Gastroesophageal sphincter (tissue), 4 donors: ENCODE measurements around the gene BCL2L1. TPM values are rescaled to one million over a fixed set of nuclear protein-coding genes. Genes with fewer than 3 reads are reported as not detected.

Source experiments
- ATAC-seq: fragments of 150-250 bp; one replicate; pipeline ENCODE4 v1.9.1; 2016; ENCODE audit warnings: mild to moderate bottlenecking, moderate library complexity
- H3K27ac ChIP-seq, 4 donors: fragments of 200-600 bp; sonication (generic) in 3 of 4; 1 replicate in 3 of 4; 2 replicates in 1 of 4; pipeline ENCODE4 v1.5.1; 2016 to 2019
- H3K27me3 ChIP-seq: fragments of 200-600 bp; sonication (generic); one replicate; pipeline ENCODE4 v1.5.1; 2019
- H3K36me3 ChIP-seq, 2 donors: fragments of 200-600 bp; sonication (generic); one replicate each; pipeline ENCODE4 v1.5.1; 2019; ENCODE audit warnings: control low read depth in 1 of 2
- H3K4me1 ChIP-seq, 3 donors: fragments of 200-600 bp; sonication (generic); 1 replicate in 2 of 3; 2 replicates in 1 of 3; pipeline ENCODE4 v1.5.1; 2016 to 2019; ENCODE audit warnings: control low read depth in 2 of 3
- H3K4me3 ChIP-seq, 2 donors: fragments of 200-600 bp; sonication (generic); one replicate each; pipeline ENCODE4 v1.5.1; 2019; ENCODE audit warnings: mild to moderate bottlenecking in 1 of 2, moderate library complexity in 1 of 2
- H3K9me3 ChIP-seq, 3 donors: fragments of 200-600 bp; sonication (generic); one replicate each; pipeline ENCODE4 v1.5.1; 2017 to 2019; ENCODE audit warnings: control low read depth in 2 of 3
- EP300 ChIP-seq: sonication (generic); formaldehyde crosslinking; IDR thresholded peaks from one replicate; pipeline ENCODE4 v1.6.1; 2017; ENCODE audit warnings: antibody characterized with exemption, mild to moderate bottlenecking
- POLR2A ChIP-seq, 2 donors: fragments of 450-650 bp; IDR thresholded peaks; one replicate each; pipeline ENCODE4 v1.6.1; 2017; ENCODE audit warnings: antibody characterized with exemption in 2 of 2, mild to moderate bottlenecking in 2 of 2, moderate library complexity in 1 of 2
- POLR2AphosphoS5 ChIP-seq: sonication (generic); formaldehyde crosslinking; IDR thresholded peaks from one replicate; pipeline ENCODE4 v1.6.1; 2017; ENCODE audit warnings: antibody characterized with exemption
- WGBS, 2 donors: methylation state at CpG; one replicate each; pipeline ENCODE4 v1.1.5; 2018; ENCODE audit warnings: low coverage in 1 of 2; 5-methylcytosine and 5-hydroxymethylcytosine counted together
- total RNA-seq, 4 donors: library from RNA; depleted of rRNA; stranded (reverse); fragments of >200 nt; gene quantifications; one replicate each; pipeline ENCODE4 v1.1.0, GENCODE V29; 2016
- TF ChIP-seq, protein P1 (sequence below), 4 experiments: fragments of 200-600 bp in 2 of 4; fragments of 450-650 bp in 2 of 4; sonication (generic) in 1 of 4; IDR thresholded peaks; one replicate each; pipeline ENCODE4 v1.5.1; 2017 to 2019; ENCODE audit warnings: antibody characterized with exemption in 4 of 4, mild to moderate bottlenecking in 2 of 4, moderate library complexity in 2 of 4

BCL2L1 gene
- total RNA-seq, 4 donors from 2014 or later, result 71.9 to 171 (median 135) TPM

DNA sequence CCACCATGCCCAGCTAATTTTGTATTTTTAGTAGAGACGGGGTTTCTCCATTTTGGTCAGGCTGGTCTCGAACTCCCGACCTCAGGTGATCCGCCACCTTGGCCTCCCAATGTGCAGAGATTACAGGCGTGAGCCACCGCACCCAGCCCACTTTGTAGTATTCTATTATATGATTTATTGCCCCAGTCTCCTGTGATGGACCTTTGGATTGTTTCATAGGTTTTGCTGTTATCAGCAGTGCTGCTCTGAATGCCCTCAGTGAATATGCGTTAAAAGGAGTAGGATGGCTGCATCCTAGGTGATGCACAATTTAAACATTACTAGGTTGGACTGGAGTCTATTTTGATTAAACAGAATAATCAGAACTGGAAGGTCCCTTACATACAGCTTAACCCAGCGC, 107.3 kb downstream of the BCL2L1 start:
- no peaks in the 10 kb centered on the region for H3K9me3 ChIP-seq
- TF ChIP-seq POLR2AphosphoS5 (no peak), EP300 (no peak), POLR2A (IDR thresholded peaks at IDR 0.05) (no peak)
- TF ChIP-seq, protein P1, sequence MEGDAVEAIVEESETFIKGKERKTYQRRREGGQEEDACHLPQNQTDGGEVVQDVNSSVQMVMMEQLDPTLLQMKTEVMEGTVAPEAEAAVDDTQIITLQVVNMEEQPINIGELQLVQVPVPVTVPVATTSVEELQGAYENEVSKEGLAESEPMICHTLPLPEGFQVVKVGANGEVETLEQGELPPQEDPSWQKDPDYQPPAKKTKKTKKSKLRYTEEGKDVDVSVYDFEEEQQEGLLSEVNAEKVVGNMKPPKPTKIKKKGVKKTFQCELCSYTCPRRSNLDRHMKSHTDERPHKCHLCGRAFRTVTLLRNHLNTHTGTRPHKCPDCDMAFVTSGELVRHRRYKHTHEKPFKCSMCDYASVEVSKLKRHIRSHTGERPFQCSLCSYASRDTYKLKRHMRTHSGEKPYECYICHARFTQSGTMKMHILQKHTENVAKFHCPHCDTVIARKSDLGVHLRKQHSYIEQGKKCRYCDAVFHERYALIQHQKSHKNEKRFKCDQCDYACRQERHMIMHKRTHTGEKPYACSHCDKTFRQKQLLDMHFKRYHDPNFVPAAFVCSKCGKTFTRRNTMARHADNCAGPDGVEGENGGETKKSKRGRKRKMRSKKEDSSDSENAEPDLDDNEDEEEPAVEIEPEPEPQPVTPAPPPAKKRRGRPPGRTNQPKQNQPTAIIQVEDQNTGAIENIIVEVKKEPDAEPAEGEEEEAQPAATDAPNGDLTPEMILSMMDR (IDR thresholded peaks at IDR 0.05), result no peak
- WGBS, 2 donors, result 90 to 93% methylated on average over 4 to 5 of the region's 8 CpGs
- H3K4me1 ChIP-seq, result peaks cover 0 to 27% (median 2%) of the 10 kb centered on the region in 3 donors
- no peak overlapping the region for H3K27ac ChIP-seq
- H3K36me3 ChIP-seq, result no peaks in the 10 kb centered on the region
- H3K27me3 ChIP-seq, result no peaks in the 10 kb centered on the region
- no peak for ATAC-seq
- no peak overlapping the region for H3K4me3 ChIP-seq

Other genes starting within 250 kb of the BCL2L1 start
- gene DEFB124, start 247.7 kb downstream of the BCL2L1 start, total RNA-seq, result 1 to 10 TPM in 1 of 4 donors, not detected in 3; 2.0 TPM
- 1 to 10 TPM; 3.2 to 7.1 (median 5.4) TPM for gene REM1, start 247.6 kb downstream of the BCL2L1 start, total RNA-seq
- gene HM13, start 208.4 kb downstream of the BCL2L1 start, total RNA-seq, result 10 to 100 TPM; 39.1 to 55.9 (median 44.8) TPM
- gene ID1, start 117.6 kb downstream of the BCL2L1 start, total RNA-seq, result 100 to 1,000 TPM; 221 to 714 (median 372) TPM
- 10 to 100 TPM in 2 of 4 donors, 1 to 10 TPM in 1, not detected in 1; 4.6 to 40.9 (median 12.1) TPM for gene COX4I2, start 85.0 kb downstream of the BCL2L1 start, total RNA-seq
- 1 to 10 TPM in 1 of 4 donors, under 1 TPM in 3; 0.13 to 1.4 (median 0.74) TPM for gene TPX2, start 16.4 kb upstream of the BCL2L1 start, total RNA-seq
- under 1 TPM in 3 of 4 donors, not detected in 1; 0.27 to 0.54 (median 0.31) TPM for gene MYLK2, start 96.5 kb upstream of the BCL2L1 start, total RNA-seq
- 1 to 10 TPM in 2 of 4 donors, under 1 TPM in 1, not detected in 1; 0.62 to 3.9 (median 2.3) TPM for gene FOXS1, start 122.7 kb upstream of the BCL2L1 start, total RNA-seq
- 1 to 10 TPM; 1.5 to 8.2 (median 4.5) TPM for gene DUSP15, start 147.7 kb upstream of the BCL2L1 start, total RNA-seq
- under 1 TPM in 1 of 4 donors, not detected in 3; 0.47 TPM for gene TTLL9, start 147.8 kb upstream of the BCL2L1 start, total RNA-seq
- gene PDRG1, start 229.2 kb upstream of the BCL2L1 start, total RNA-seq, result 10 to 100 TPM; 10.5 to 11.2 (median 11.0) TPM
- gene XKR7, start 245.3 kb upstream of the BCL2L1 start, total RNA-seq, result under 1 TPM in 2 of 4 donors, not detected in 2; 0.04 to 0.07 TPM